Nephron progenitor cell (in vitro differentiated cells): ENCODE data around the gene ZNF274.

Experiments used
- DNase-seq: peaks from one replicate; pipeline ENCODE4 v3.0.0; 2021
- H3K27ac Mint-ChIP-seq: 2 replicates; pipeline ENCODE4 v1.8.0; 2021; ENCODE audit warnings: mild to moderate bottlenecking, moderate library complexity, mixed read lengths
- H3K27me3 Mint-ChIP-seq: 2 replicates; pipeline ENCODE4 v1.8.0; 2021; ENCODE audit warnings: mild to moderate bottlenecking, low read depth, mixed read lengths; ENCODE audit not compliant: poor library complexity
- H3K36me3 Mint-ChIP-seq: 2 replicates; pipeline ENCODE4 v1.8.0; 2021; ENCODE audit warnings: low read depth, mixed read lengths
- H3K4me1 Mint-ChIP-seq: 2 replicates; pipeline ENCODE4 v1.8.0; 2021; ENCODE audit warnings: mixed read lengths
- H3K4me3 Mint-ChIP-seq: 2 replicates; pipeline ENCODE4 v1.8.0; 2021; ENCODE audit warnings: mild to moderate bottlenecking, moderate library complexity, mixed read lengths
- H3K9me3 Mint-ChIP-seq: 2 replicates; pipeline ENCODE4 v1.8.0; 2021; ENCODE audit warnings: mild to moderate bottlenecking, moderate library complexity, mixed read lengths
- TF ChIP-seq, protein P1 (sequence below): fragments of 200-600 bp; sonication (generic); IDR thresholded peaks from 2 replicates; pipeline ENCODE4 v1.5.0; 2021; ENCODE audit warnings: antibody characterized with exemption

The ZNF274 gene

DNA sequence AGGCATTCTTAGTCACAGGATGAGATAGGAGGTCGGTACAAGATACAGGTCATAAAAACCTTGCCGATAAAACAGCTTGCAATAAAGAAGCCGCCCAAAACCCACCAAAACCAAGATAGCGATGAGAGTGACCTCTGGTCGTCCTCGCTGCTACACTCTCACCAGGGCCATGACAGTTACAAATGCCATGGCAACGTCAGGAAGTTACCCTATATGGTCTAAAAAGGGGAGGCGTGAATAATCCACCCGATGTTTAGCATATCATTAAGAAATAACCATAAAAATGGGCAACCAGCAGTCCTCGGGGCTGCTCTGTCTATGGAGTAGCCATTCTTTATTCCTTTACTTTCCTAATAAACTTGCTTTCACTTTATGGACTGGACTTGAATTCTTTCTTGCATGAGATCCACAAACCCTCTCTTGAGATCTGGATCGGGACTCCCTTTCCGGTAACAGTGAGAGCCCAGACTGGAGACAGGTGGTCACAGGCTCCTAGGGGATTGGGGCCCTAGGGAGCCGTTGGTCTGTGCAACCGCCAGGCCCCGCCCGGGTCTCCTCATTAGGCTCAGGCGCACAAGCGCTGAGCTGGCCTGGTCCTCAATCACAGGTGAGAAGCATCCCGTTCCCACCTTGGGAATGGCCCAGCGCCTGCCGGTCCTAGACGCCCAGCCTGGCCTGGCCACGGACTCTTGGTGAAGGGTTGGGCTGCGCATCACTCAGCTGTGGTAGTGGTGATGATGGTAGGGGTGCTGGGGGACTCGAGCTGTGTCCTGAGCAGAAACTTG lies 34.9 kb downstream of the ZNF274 start:
- no peak overlapping the region for H3K27ac Mint-ChIP-seq
- TF ChIP-seq, protein P1, sequence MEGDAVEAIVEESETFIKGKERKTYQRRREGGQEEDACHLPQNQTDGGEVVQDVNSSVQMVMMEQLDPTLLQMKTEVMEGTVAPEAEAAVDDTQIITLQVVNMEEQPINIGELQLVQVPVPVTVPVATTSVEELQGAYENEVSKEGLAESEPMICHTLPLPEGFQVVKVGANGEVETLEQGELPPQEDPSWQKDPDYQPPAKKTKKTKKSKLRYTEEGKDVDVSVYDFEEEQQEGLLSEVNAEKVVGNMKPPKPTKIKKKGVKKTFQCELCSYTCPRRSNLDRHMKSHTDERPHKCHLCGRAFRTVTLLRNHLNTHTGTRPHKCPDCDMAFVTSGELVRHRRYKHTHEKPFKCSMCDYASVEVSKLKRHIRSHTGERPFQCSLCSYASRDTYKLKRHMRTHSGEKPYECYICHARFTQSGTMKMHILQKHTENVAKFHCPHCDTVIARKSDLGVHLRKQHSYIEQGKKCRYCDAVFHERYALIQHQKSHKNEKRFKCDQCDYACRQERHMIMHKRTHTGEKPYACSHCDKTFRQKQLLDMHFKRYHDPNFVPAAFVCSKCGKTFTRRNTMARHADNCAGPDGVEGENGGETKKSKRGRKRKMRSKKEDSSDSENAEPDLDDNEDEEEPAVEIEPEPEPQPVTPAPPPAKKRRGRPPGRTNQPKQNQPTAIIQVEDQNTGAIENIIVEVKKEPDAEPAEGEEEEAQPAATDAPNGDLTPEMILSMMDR, result no peak
- H3K9me3 Mint-ChIP-seq, result peaks cover 88% of the 10 kb centered on the region
- H3K27me3 Mint-ChIP-seq, result peaks cover 9% of the 10 kb centered on the region
- no peaks in the 10 kb centered on the region for H3K4me1 Mint-ChIP-seq
- H3K36me3 Mint-ChIP-seq, result peaks cover 34% of the 10 kb centered on the region
- no peak for DNase-seq
- no peak overlapping the region for H3K4me3 Mint-ChIP-seq

DNA sequence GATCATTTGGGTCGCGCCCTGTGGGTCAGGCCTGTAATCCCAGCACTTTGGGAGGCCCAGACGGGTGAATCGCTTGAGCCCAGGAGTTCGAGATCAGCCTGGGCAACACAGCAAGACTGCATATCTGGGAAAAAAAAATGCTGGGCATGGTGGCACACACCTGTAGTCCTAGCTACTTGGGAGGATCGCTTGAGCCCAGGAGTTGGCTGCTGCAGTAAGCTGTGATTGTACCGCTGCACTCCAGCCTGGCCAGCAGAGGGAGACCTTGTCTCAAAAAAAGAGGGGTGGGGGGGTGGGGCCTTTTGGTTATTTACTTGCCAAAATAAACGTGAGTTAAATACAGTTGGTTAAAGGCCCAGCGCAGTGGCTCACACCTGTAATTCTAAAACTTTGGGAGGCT lies 36.0 kb downstream of the ZNF274 start:
- Mint-ChIP-seq H3K9me3 (peaks cover 88% of the 10 kb centered on the region), H3K4me3 (no peak overlapping the region), H3K27ac (no peak overlapping the region), H3K27me3 (peaks cover 12% of the 10 kb centered on the region), H3K36me3 (peaks cover 24% of the 10 kb centered on the region), H3K4me1 (no peaks in the 10 kb centered on the region)
- no peak for DNase-seq
- TF ChIP-seq, protein P1, result no peak

DNA sequence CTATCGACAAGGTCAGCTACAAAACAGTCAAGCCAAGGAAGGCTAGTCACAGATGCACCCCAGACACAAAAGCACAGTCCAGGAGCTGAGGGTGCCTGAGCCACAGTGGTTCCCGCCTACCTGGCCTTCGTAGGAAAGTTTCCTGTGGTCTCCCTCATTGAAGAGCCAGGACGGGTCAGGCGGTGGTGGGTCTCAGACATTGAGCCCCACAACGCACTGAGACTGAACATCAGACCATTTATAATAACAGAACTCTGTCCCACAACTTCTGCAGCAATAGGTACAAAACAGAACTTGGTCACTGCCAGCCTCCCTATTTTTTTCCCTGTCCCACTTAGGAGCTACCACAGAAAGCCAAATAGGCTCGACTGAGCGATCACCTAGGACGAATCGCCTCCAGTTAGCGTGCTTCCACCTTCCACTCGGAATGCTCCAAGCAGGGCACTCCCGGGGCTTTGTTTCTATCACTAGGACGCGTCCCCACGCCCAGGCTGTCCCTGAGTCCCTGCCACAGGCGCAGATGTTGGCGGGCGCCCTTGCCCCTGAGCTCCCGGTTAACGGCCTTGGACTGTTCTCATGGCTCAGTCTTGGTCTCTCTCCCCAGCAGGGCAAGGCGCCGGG lies 45.2 kb downstream of the ZNF274 start:
- DNase-seq, result no peak
- peaks cover 9% of the 10 kb centered on the region for H3K27me3 Mint-ChIP-seq
- H3K4me1 Mint-ChIP-seq, result peaks cover 27% of the 10 kb centered on the region
- H3K9me3 Mint-ChIP-seq, result peaks cover 100% of the 10 kb centered on the region
- peaks cover 77% of the 10 kb centered on the region for H3K36me3 Mint-ChIP-seq
- H3K27ac Mint-ChIP-seq, result peak overlapping the region; percentile 96
- peak overlapping the region; percentile 93 for H3K4me3 Mint-ChIP-seq
- TF ChIP-seq, protein P1, result no peak

DNA sequence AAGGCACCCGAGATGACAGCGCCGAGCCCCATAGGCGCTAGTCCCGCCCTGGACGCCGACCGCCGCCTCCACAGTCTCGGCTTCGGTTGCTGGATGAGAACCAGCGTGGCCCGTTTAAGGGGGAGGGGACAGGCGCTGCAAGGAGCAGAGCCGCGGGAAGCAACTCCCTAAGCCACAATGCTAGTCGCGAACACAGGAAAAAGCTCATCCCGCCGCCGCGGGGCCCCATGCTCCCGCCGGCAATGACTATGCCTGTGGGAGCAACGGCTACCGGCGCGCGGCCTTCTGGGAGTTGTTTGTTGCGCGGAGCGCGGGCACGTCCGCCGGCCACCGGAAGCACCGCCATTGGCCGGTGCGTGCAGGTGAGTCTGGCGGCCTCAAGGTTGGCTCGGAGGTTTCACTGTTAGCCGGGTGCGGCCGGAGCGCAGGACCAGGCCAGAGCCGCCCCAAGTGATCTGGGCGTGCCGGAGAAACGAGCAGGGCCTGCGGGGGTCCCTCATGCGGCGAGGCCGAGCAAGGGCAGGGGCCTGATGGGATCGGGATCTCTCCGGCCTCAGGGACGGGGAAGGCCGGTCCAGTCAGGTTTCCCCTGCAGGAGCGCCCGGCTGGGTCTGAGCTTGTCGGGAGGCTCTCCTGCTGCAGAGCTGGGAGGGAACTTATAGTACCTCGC lies 45.9 kb downstream of the ZNF274 start, which contains the start of gene ZNF544:
ZNF544 (plus strand) TSS at position 330 of the 670 bp plus-strand sequence. CDS start 15,110 bp downstream, outside the sequence.
- H3K9me3 Mint-ChIP-seq, result peaks cover 100% of the 10 kb centered on the region
- TF ChIP-seq, protein P1, result peak; percentile 21
- H3K4me3 Mint-ChIP-seq, result peak within 1 kb of the TSS; percentile 93
- peaks cover 27% of the 10 kb centered on the region for H3K4me1 Mint-ChIP-seq
- peaks cover 7% of the 10 kb centered on the region for H3K27me3 Mint-ChIP-seq
- peak; percentile 71 for DNase-seq
- H3K27ac Mint-ChIP-seq, result peak within 1 kb of the TSS; percentile 96
- peaks cover 84% of the 10 kb centered on the region for H3K36me3 Mint-ChIP-seq

DNA sequence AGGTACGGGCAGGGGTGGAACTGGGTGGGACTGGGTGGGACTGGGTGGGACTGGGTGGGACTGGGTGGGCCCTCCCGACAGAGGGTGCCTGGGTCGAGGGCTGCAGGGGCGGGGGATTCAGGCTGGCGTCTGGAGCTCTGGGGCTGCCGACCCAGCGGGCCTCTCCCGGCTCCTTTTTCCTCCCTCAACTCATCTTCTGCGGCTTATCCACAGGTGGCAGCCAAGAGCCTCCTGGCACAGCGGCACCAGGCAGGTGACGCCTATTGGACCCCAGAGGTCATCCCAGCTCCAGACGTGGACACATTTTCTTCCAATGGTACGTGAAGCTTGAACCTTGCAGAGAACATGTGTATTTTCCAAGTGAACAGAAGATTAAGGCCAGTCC lies 46.4 kb downstream of the ZNF274 start:
- Mint-ChIP-seq H3K27me3 (peaks cover 7% of the 10 kb centered on the region), H3K4me3 (peak overlapping the region; percentile 93), H3K4me1 (peaks cover 27% of the 10 kb centered on the region), H3K27ac (no peak overlapping the region), H3K9me3 (peaks cover 100% of the 10 kb centered on the region), H3K36me3 (peaks cover 89% of the 10 kb centered on the region)
- TF ChIP-seq, protein P1, result no peak
- DNase-seq, result peak; percentile 5
